B cell (primary cell): ENCODE measurements around the gene PSMF1. TPM values are rescaled to one million over a fixed set of nuclear protein-coding genes. Genes with fewer than 3 reads are reported as not detected.

Experiments used
- ATAC-seq: fragments of 200-7000 bp; cut with Tn5 transposase; one replicate; pipeline ENCODE4 v1.10.0; 2021; ENCODE audit warnings: low read depth, mild to moderate bottlenecking, moderate number of reproducible peaks, moderate library complexity
- CTCF ChIA-PET: fragments of 350-600 bp; sonication (Branson Sonifier 250); formaldehyde crosslinking; loops from one replicate; lab custom pipeline; 2021; ENCODE audit warnings: antibody characterized with exemption, inconsistent platforms; lab: Charles Lee
- POLR2A ChIA-PET: fragments of 350-600 bp; sonication (Branson Sonifier 250); formaldehyde crosslinking; loops from one replicate; lab custom pipeline; 2021; ENCODE audit warnings: antibody characterized with exemption; lab: Charles Lee
- DNase-seq: peaks from one replicate; pipeline ENCODE4 v3.0.0; 2013
- H2AFZ ChIP-seq: 2 replicates; pipeline ENCODE4 v1.6.1; 2012; ENCODE audit warnings: mild to moderate bottlenecking, low read depth, low read length; ENCODE audit not compliant: insufficient read depth, poor library complexity, severe bottlenecking
- H3K27ac ChIP-seq, 2 donors: 1 replicate in 1 of 2; 2 replicates in 1 of 2; pipeline ENCODE4 v1.5.1; 2012 to 2013; ENCODE audit warnings: low read length in 2 of 2, mild to moderate bottlenecking in 2 of 2, moderate library complexity in 1 of 2
- H3K27me3 ChIP-seq, 4 experiments: fragments of 200-600 bp in 1 of 4; sonication (generic) in 1 of 4; replicated peaks in 1 of 4; 1 replicate in 2 of 4; 2 replicates in 2 of 4; pipeline versions ENCODE4 v1.6.1 to v1.7.0; 2013 to 2016; ENCODE audit warnings: low read length in 3 of 4, mild to moderate bottlenecking in 2 of 4, mixed read lengths in 1 of 4, moderate library complexity in 1 of 4; ENCODE audit not compliant: insufficient read depth in 4 of 4, control insufficient read depth in 3 of 4; ENCODE audit errors: control extremely low read depth in 1 of 4
- H3K36me3 ChIP-seq, 2 experiments: replicated peaks in 1 of 2; 1 replicate in 1 of 2; 2 replicates in 1 of 2; pipeline versions ENCODE4 v1.6.1 to v1.7.1; 2013; ENCODE audit warnings: low read length in 1 of 2; ENCODE audit not compliant: insufficient read depth in 2 of 2, control insufficient read depth in 1 of 2; ENCODE audit errors: control extremely low read depth in 1 of 2, extremely low read depth in 1 of 2
- H3K4me1 ChIP-seq, 2 donors: fragments of 200-600 bp in 1 of 2; sonication (generic) in 1 of 2; 1 replicate in 1 of 2; 2 replicates in 1 of 2; pipeline versions ENCODE4 v1.5.1 to v1.6.1; 2013 to 2017; ENCODE audit warnings: low read length in 2 of 2; ENCODE audit not compliant: control insufficient read depth in 2 of 2, insufficient read depth in 2 of 2
- H3K4me2 ChIP-seq: replicated peaks from 2 replicates; pipeline ENCODE3; 2012; ENCODE audit warnings: mild to moderate bottlenecking, low read depth, low read length; ENCODE audit not compliant: poor library complexity, severe bottlenecking
- H3K4me3 ChIP-seq, 5 experiments: fragments of 200-600 bp in 1 of 5; sonication (generic) in 1 of 5; 1 replicate in 3 of 5; 2 replicates in 2 of 5; pipeline versions ENCODE4 v1.5.1 to v1.7.0; 2011 to 2016; ENCODE audit warnings: low read length in 4 of 5, mild to moderate bottlenecking in 4 of 5, low read depth in 2 of 5, control low read depth in 1 of 5, moderate library complexity in 1 of 5; ENCODE audit not compliant: insufficient read depth in 1 of 5; ENCODE audit errors: control extremely low read depth in 1 of 5, extremely low read depth in 1 of 5
- H3K79me2 ChIP-seq: fragments of 200-600 bp; sonication (generic); one replicate; pipeline ENCODE4 v1.6.0; 2016; ENCODE audit warnings: low read length; ENCODE audit not compliant: control insufficient read depth, insufficient read depth
- H3K9ac ChIP-seq: fragments of 200-600 bp; sonication (generic); 2 replicates; pipeline ENCODE4 v1.6.1; 2017; ENCODE audit warnings: mild to moderate bottlenecking, low read length, moderate library complexity
- H3K9me3 ChIP-seq, 3 donors: one replicate each; pipeline versions ENCODE4 v1.6.1 to v1.7.1; 2013; ENCODE audit warnings: low read length in 2 of 3; ENCODE audit not compliant: control insufficient read depth in 2 of 3, insufficient read depth in 1 of 3; ENCODE audit errors: control extremely low read depth in 1 of 3
- H4K20me1 ChIP-seq: 2 replicates; pipeline ENCODE4 v1.6.0; 2012; ENCODE audit warnings: mild to moderate bottlenecking, low read length; ENCODE audit not compliant: insufficient read depth, control insufficient read depth, poor library complexity, severe bottlenecking
- H3K27ac Mint-ChIP-seq: one replicate; pipeline ENCODE4 v1.8.0; 2021; ENCODE audit warnings: mixed read lengths
- H3K27me3 Mint-ChIP-seq: one replicate; pipeline ENCODE4 v1.8.0; 2021; ENCODE audit warnings: mixed read lengths
- H3K4me1 Mint-ChIP-seq: one replicate; pipeline ENCODE4 v1.8.0; 2021; ENCODE audit warnings: mixed read lengths
- H3K4me3 Mint-ChIP-seq: one replicate; pipeline ENCODE4 v1.8.0; 2021; ENCODE audit warnings: mixed read lengths
- H3K9me3 Mint-ChIP-seq: one replicate; pipeline ENCODE4 v1.8.0; 2022; ENCODE audit warnings: mixed read lengths; ENCODE audit not compliant: insufficient read depth
- CTCF ChIP-seq: fragments of 200-600 bp; IDR thresholded peaks from one replicate; pipeline ENCODE4 v1.8.0; 2022; ENCODE audit warnings: antibody characterized with exemption, mild to moderate bottlenecking
- EZH2 ChIP-seq: IDR thresholded peaks from 2 replicates; pipeline ENCODE4 v1.6.1; 2012; ENCODE audit warnings: borderline replicate concordance, low read depth, mild to moderate bottlenecking, moderate library complexity, low read length; ENCODE audit not compliant: insufficient read depth, poor library complexity, severe bottlenecking
- WGBS: methylation state at CpG from one replicate; pipeline ENCODE4 v1.1.5; 2013; ENCODE audit warnings: missing lambda C conversion rate; ENCODE audit not compliant: insufficient coverage; 5-methylcytosine and 5-hydroxymethylcytosine counted together
- intact Hi-C: fragments of 100-400 bp; cut with micrococcal nuclease; formaldehyde crosslinking; loops from one replicate; pipeline ENCODE4 v1.10.0; 2022
- polyA plus RNA-seq: library from polyadenylated mRNA; depleted of rRNA; stranded (reverse); fragments of >200 nt; gene quantifications from 2 replicates; pipeline ENCODE4 v1.2.3, GENCODE V29; 2012
- total RNA-seq, 2 donors: library from RNA; stranded (reverse); fragments of 120-200 nt in 1 of 2; gene quantifications; 1 replicate in 1 of 2; 2 replicates in 1 of 2; pipeline versions ENCODE4 v1.2.3 to v1.2.4, GENCODE V29; 2013 to 2022

Gene PSMF1
- total and polyA plus RNA-seq, 2 donors (not counting 1 experiment from before 2014, with no cell fraction given), result 113 to 132 TPM

DNA sequence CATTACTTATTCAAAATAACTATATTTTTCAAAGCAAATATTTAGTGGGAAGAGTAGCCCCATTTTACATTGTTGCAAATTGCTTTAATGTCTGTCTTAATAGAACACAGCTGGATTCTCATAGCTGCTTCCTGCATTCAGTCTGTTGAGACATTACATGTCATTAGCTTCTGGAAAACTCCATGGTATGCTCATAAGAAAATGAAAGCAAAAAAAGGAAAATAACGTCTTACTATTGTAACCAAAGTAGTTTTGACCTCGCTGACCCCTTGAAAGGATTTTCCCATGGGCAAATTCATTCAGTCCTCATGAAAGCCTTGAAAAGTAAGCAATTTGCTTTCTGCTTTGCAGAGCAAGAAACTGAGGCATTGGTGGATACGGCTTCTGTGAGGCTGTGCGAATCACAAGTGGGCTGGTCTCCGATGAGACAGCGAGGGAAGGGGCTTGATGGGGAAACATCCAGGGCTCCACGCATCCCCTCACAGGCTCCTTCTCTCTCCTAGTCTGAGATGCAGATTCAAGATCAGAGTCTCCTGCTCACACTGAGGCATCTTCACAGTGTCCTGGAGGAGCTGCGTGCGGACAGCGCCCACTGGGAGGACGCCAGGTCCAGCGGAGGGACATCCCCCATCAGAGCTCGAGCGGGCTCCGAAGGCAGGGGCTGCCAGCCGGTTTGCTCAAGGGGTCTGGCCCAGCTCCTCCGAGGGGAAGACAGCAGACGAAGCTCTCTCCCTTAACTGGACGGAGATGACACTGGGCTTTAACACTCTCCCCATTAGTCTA, 88.2 kb downstream of the PSMF1 start:
- ChIA-PET POLR2A (no interaction called here), CTCF (no interaction called here)
- no peaks in the 10 kb centered on the region for H3K4me1 ChIP-seq

More for the DNA sequence above, 88.2 kb downstream of the PSMF1 start:
- Histone ChIP-seq H3K27me3 (peaks cover 0 to 5% (median 4%) of the 10 kb centered on the region in 4 experiments), H3K9ac (no peak overlapping the region), H4K20me1 (no peaks in the 10 kb centered on the region), H3K4me2 (no peak overlapping the region), H2AFZ (no peak overlapping the region), H3K36me3 (no peaks in the 10 kb centered on the region), H3K9me3 (no peaks in the 10 kb centered on the region), H3K27ac (no peak overlapping the region), H3K79me2 (no peaks in the 10 kb centered on the region), H3K4me3 (no peak overlapping the region)
- H3K4me3 Mint-ChIP-seq, result no peak overlapping the region
- H3K27ac Mint-ChIP-seq, result no peak overlapping the region
- ATAC-seq (no peak), DNase-seq (no peak)
- WGBS, result 92% methylated on average over 17 of the region's 19 CpGs
- TF ChIP-seq CTCF (no peak), EZH2 (no peak)
- peaks cover 19% of the 10 kb centered on the region for H3K27me3 Mint-ChIP-seq
- no peaks in the 10 kb centered on the region for H3K4me1 Mint-ChIP-seq
- intact Hi-C loops, result no loop called here
- no peaks in the 10 kb centered on the region for H3K9me3 Mint-ChIP-seq
